Effector memory CD4-positive, alpha-beta T cell (primary cell): Measurements from ENCODE around the gene CALHM4.
"Not testable (repeated sequence)": the region's sequence is repeated elsewhere in the genome, so short reads cannot be mapped to it uniquely, and the experiment has no call there.

Source experiments
- DNase-seq, 3 donors: peaks; one replicate each; pipeline ENCODE4 v3.0.0-alpha.2; 2020
- H3K27ac ChIP-seq: 2 replicates; pipeline ENCODE4 v1.7.0; 2013; ENCODE audit warnings: mild to moderate bottlenecking, low read length, moderate library complexity; ENCODE audit not compliant: insufficient read depth, poor library complexity, severe bottlenecking
- H3K27me3 ChIP-seq: replicated peaks from 2 replicates; pipeline ENCODE4 v1.7.0; 2013; ENCODE audit warnings: mild to moderate bottlenecking, low read length; ENCODE audit not compliant: insufficient read depth, control insufficient read depth, poor library complexity, severe bottlenecking
- H3K36me3 ChIP-seq: 2 replicates; pipeline ENCODE4 v1.7.0; 2013; ENCODE audit warnings: mild to moderate bottlenecking, low read length, moderate library complexity; ENCODE audit not compliant: control insufficient read depth, insufficient read depth
- H3K4me1 ChIP-seq: 2 replicates; pipeline ENCODE4 v1.7.0; 2013; ENCODE audit warnings: low read length, mild to moderate bottlenecking; ENCODE audit not compliant: control insufficient read depth, insufficient read depth, poor library complexity, severe bottlenecking
- H3K4me3 ChIP-seq: 2 replicates; pipeline ENCODE4 v1.7.0; 2013; ENCODE audit warnings: low read length, low read depth, mild to moderate bottlenecking; ENCODE audit not compliant: insufficient read depth, poor library complexity, severe bottlenecking
- H3K9me3 ChIP-seq: 2 replicates; pipeline ENCODE4 v1.7.0; 2013; ENCODE audit warnings: mild to moderate bottlenecking, low read length, moderate library complexity; ENCODE audit not compliant: control insufficient read depth

Gene CALHM4

DNA sequence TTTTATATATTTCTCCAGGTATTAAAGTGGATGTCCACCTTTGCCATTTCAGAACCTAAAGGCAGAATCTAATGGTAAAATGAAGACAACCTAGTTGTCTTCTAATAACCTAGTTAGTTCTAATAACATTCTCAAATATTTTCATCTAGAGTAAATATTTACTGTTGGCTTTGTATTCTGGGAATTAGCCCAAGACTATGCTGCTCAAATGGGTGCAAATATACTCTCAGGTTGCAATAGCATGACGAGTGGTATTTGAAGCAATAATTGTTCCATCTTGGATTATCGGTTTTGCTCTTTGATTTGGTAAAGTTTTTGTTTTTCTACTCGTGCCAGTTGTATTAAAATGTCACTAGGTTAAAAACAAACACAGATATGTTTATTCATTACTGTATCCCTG is 41.7 kb downstream of the CALHM4 start:
- peaks cover 49% of the 10 kb centered on the region for H3K36me3 ChIP-seq
- DNase-seq = no peak

DNA sequence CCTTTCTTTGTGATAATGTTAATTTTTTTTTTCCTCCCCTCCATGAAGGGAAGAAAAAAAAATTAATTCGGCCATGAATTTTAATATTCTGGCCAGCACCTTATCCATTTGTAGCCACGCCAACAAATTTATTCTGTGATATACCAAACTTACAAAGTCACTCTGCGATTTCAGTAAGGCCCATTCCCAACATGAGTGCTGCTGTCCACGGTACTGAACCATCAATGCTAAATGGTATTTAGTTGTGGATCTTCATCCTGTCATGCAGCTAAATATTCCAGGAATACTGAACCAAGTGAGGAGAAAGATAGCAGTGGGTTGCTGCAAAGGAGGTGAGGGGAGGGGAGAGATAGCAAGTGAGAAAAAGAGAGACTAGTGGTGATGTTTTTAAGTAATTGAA is 43.3 kb downstream of the CALHM4 start:
- DNase-seq = no peak

More for the DNA sequence above, 41.7 kb downstream of the CALHM4 start:
- Histone ChIP-seq H3K27ac (no peak overlapping the region), H3K27me3 (no peaks in the 10 kb centered on the region), H3K9me3 (no peaks in the 10 kb centered on the region), H3K4me1 (no peaks in the 10 kb centered on the region), H3K4me3 (no peak overlapping the region)

DNA sequence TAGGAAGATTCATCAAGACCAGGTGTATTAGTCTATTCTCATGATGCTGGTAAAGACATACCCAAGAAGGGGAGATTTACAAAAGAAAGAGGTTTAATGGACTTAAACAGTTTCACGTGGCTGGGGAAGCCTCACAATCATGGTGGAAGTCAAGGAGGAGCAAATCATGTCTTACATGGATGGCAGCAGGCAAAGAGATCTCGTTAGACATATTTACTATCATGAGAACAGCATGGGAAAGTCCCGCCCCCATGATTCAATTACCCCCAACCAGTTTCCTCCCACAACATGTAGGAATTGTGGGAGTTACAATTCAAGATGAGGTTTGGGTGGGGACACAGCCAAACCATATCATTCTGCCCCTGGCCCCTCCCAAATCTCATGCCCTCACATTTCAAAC is 50.4 kb downstream of the CALHM4 start:
- H3K9me3 ChIP-seq, H3K27ac ChIP-seq, DNase-seq, H3K4me1 ChIP-seq, H3K36me3 ChIP-seq, H3K4me3 ChIP-seq, H3K27me3 ChIP-seq: not testable (repeated sequence)

More for the DNA sequence above, 43.3 kb downstream of the CALHM4 start:
- H3K9me3 ChIP-seq = no peaks in the 10 kb centered on the region
- H3K4me3 ChIP-seq = no peak overlapping the region
- H3K27me3 ChIP-seq = no peaks in the 10 kb centered on the region
- H3K4me1 ChIP-seq = no peaks in the 10 kb centered on the region
- H3K27ac ChIP-seq = no peak overlapping the region
- H3K36me3 ChIP-seq = peaks cover 42% of the 10 kb centered on the region

DNA sequence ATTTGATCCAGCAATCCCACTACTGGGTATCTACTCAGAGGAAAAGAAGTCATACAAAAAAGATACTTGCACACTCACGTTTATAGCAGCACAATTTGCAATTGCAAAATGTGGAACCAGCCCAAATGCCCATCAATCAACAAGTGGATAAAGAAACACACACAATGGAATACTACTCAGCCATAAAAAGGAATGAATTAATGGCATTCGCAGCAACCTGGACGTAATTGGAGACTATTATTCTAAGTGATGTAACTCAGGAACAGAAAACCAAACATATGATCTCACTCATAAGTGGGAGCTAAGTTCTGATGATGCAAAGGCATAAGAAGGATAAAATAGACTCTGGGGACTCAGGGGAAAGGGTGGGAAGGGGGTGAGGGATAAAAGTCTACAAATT is 51.3 kb downstream of the CALHM4 start:
- not testable (repeated sequence) for H3K27me3 ChIP-seq, DNase-seq, H3K4me1 ChIP-seq, H3K27ac ChIP-seq, H3K9me3 ChIP-seq, H3K4me3 ChIP-seq, H3K36me3 ChIP-seq

DNA sequence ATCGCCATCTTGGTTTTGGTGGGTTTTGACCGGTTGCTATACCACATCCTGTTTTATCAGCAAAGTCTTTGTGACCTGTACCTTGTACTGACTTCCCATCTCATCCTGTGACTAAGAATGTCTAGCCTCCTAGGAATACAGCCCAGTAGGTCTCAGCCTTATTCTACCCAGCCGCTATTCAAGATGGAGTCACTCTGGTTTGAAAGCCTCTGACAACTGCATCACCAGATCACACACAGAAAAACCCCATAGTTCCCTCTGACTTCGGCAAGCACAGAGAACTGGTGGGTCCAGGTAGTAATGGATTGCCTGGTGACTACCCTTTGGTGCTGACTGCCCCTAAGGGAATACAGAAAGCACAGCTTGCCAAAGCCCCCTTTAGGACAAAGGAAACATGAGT is 52.4 kb downstream of the CALHM4 start:
- H3K27ac ChIP-seq = no peak overlapping the region
- no peaks in the 10 kb centered on the region for H3K4me1 ChIP-seq
- H3K4me3 ChIP-seq = no peak overlapping the region
- peaks cover 7% of the 10 kb centered on the region for H3K36me3 ChIP-seq
- no peaks in the 10 kb centered on the region for H3K27me3 ChIP-seq
- no peak for DNase-seq
- no peaks in the 10 kb centered on the region for H3K9me3 ChIP-seq
